Sigmoid colon (tissue), 7 donors: Measurements from ENCODE around the gene POLD2. TPM values are rescaled to one million over a fixed set of nuclear protein-coding genes. Genes with fewer than 3 reads are reported as not detected.

Experiments
- DNase-seq: peaks from one replicate; pipeline ENCODE4 v3.0.0-alpha.2; 2019
- H3K27ac ChIP-seq, 4 donors: fragments of 200-600 bp; sonication (generic); one replicate each; pipeline ENCODE4 v1.5.1; 2016 to 2019; ENCODE audit warnings: mild to moderate bottlenecking in 1 of 4
- H3K27me3 ChIP-seq, 3 donors: fragments of 200-600 bp; sonication (generic); one replicate each; pipeline ENCODE4 v1.5.1; 2019; ENCODE audit warnings: mild to moderate bottlenecking in 1 of 3
- H3K36me3 ChIP-seq, 4 donors: fragments of 200-600 bp; sonication (generic); one replicate each; pipeline ENCODE4 v1.5.1; 2016 to 2019
- H3K4me1 ChIP-seq, 4 donors: fragments of 200-600 bp; sonication (generic); one replicate each; pipeline ENCODE4 v1.5.1; 2017 to 2019
- H3K4me3 ChIP-seq, 4 donors: fragments of 200-600 bp; sonication (generic); one replicate each; pipeline ENCODE4 v1.5.1; 2017 to 2019; ENCODE audit warnings: mild to moderate bottlenecking in 2 of 4, moderate library complexity in 1 of 4
- H3K9me3 ChIP-seq, 4 donors: fragments of 200-600 bp in 3 of 4; sonication (generic) in 3 of 4; one replicate each; pipeline versions ENCODE4 v1.5.1 to v1.6.1; 2013 to 2019
- EP300 ChIP-seq, 4 donors: sonication (generic); formaldehyde crosslinking; IDR thresholded peaks; one replicate each; pipeline ENCODE4 v1.6.1; 2017; ENCODE audit warnings: antibody characterized with exemption in 4 of 4
- POLR2A ChIP-seq, 2 donors: fragments of 450-650 bp; IDR thresholded peaks; one replicate each; pipeline ENCODE4 v1.6.1; 2016; ENCODE audit warnings: antibody characterized with exemption in 2 of 2, mild to moderate bottlenecking in 2 of 2, moderate library complexity in 2 of 2
- POLR2AphosphoS5 ChIP-seq, 4 donors: sonication (generic); formaldehyde crosslinking; IDR thresholded peaks; one replicate each; pipeline ENCODE4 v1.6.1; 2017; ENCODE audit warnings: antibody characterized with exemption in 4 of 4
- WGBS, 2 donors: extraction: QIAGEN DNeasy Blood & Tissue Kit; methylation state at CpG; one replicate each; pipeline ENCODE4 v1.1.7; 2013; 5-methylcytosine and 5-hydroxymethylcytosine counted together
- intact Hi-C: fragments of 100-400 bp; cut with DNase I; formaldehyde crosslinking; loops from one replicate; pipeline ENCODE4 v1.15.1; 2023
- polyA plus RNA-seq, 3 donors: library from polyadenylated mRNA; stranded (reverse); fragments of 200-250 nt; gene quantifications; one replicate each; pipeline ENCODE4 v1.2.3, GENCODE V29; 2013
- total RNA-seq, 4 donors: library from RNA; depleted of rRNA; stranded (reverse); fragments of >200 nt; gene quantifications; one replicate each; pipeline ENCODE4 v1.1.0, GENCODE V29; 2016
- TF ChIP-seq, protein P1 (sequence below), 4 experiments: fragments of 450-650 bp in 3 of 4; fragments of 200-600 bp in 1 of 4; IDR thresholded peaks; one replicate each; pipeline ENCODE4 v1.5.1; 2016 to 2019; ENCODE audit warnings: antibody characterized with exemption in 4 of 4, mild to moderate bottlenecking in 3 of 4, moderate library complexity in 2 of 4
- donor health status: healthy with polysubstance abuse.
- donor health status: Bipolar disorder and iron deficiency.
- donor health status: healthy.

POLD2 gene
- total and polyA plus RNA-seq, 7 donors, result 20.3 to 91.2 (median 35.4) TPM

DNA sequence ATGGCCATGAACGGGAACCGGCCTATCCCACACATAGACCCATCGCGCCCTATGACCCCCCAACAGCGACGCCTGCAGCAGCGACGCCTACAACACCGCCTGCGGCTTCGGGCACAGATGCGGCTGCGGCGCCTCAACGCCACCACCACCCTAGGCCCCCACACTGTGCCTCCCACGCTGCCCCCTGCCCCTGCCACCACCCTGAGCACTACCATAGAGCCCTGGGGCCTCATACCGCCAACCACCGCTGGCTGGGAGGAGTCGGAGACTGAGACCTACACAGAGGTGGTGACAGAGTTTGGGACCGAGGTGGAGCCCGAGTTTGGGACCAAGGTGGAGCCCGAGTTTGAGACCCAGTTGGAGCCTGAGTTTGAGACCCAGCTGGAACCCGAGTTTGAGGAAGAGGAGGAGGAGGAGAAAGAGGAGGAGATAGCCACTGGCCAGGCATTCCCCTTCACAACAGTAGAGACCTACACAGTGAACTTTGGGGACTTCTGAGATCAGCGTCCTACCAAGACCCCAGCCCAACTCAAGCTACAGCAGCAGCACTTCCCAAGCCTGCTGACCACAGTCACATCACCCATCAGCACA is 9.5 kb downstream of the POLD2 start:
- WGBS, 2 donors, result 94% methylated on average over 24 of the region's 24 CpGs
- H3K9me3 ChIP-seq, result no peaks in the 10 kb centered on the region
- no peak overlapping the region for H3K27ac ChIP-seq
- peaks cover 5 to 88% (median 10%) of the 10 kb centered on the region in 4 donors for H3K36me3 ChIP-seq
- H3K4me3 ChIP-seq, result no peak overlapping the region
- DNase-seq, result no peak
- peaks cover 0 to 15% (median 3%) of the 10 kb centered on the region in 3 donors for H3K27me3 ChIP-seq
- H3K4me1 ChIP-seq, result no peaks in the 10 kb centered on the region
- intact Hi-C loops, result no loop called here
- no peak for TF ChIP-seq POLR2A (IDR thresholded peaks at IDR 0.05)
- TF ChIP-seq, protein P1, sequence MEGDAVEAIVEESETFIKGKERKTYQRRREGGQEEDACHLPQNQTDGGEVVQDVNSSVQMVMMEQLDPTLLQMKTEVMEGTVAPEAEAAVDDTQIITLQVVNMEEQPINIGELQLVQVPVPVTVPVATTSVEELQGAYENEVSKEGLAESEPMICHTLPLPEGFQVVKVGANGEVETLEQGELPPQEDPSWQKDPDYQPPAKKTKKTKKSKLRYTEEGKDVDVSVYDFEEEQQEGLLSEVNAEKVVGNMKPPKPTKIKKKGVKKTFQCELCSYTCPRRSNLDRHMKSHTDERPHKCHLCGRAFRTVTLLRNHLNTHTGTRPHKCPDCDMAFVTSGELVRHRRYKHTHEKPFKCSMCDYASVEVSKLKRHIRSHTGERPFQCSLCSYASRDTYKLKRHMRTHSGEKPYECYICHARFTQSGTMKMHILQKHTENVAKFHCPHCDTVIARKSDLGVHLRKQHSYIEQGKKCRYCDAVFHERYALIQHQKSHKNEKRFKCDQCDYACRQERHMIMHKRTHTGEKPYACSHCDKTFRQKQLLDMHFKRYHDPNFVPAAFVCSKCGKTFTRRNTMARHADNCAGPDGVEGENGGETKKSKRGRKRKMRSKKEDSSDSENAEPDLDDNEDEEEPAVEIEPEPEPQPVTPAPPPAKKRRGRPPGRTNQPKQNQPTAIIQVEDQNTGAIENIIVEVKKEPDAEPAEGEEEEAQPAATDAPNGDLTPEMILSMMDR (IDR thresholded peaks at IDR 0.05), result no peak
- TF ChIP-seq EP300 (IDR thresholded peaks at IDR 0.05), result no peak
- TF ChIP-seq POLR2AphosphoS5 (IDR thresholded peaks at IDR 0.05), result no peak

DNA sequence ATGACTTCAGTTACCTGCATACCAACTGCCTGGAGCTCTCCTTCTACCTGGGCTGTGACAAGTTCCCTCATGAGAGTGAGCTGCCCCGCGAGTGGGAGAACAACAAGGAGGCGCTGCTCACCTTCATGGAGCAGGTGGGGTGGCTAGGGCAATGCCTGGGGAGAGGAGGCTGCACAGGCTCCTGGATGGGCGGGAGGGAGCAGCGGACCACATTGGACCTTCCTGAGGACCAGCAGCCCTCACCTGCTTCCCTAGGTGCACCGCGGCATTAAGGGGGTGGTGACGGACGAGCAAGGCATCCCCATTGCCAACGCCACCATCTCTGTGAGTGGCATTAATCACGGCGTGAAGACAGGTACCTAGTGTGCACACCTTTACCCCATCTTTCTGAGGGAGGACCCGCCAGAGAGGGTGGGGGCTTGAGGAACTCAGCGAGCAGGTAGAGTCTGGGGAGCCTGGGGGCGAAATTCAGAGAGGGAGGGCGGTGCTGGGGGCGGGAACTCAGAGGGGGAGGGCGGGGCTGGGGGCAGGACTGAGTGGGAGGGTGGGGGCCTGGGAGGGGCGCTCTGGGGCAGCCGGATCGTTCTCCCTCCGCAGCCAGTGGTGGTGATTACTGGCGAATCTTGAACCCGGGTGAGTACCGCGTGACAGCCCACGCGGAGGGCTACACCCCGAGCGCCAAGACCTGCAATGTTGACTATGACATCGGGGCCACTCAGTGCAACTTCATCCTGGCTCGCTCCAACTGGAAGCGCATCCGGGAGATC is 10.2 kb downstream of the POLD2 start:
- intact Hi-C loops, result no loop called here
- Histone ChIP-seq H3K27me3 (peaks cover 0 to 22% (median 3%) of the 10 kb centered on the region in 3 donors), H3K27ac (no peak overlapping the region), H3K4me1 (no peaks in the 10 kb centered on the region), H3K9me3 (no peaks in the 10 kb centered on the region), H3K4me3 (no peak overlapping the region), H3K36me3 (peaks cover 5 to 86% (median 10%) of the 10 kb centered on the region in 4 donors)
- TF ChIP-seq POLR2AphosphoS5 (IDR thresholded peaks at IDR 0.05), result no peak
- TF ChIP-seq, protein P1 (IDR thresholded peaks at IDR 0.05), result no peak
- no peak for TF ChIP-seq EP300 (IDR thresholded peaks at IDR 0.05)
- TF ChIP-seq POLR2A (IDR thresholded peaks at IDR 0.05), result no peak
- no peak for DNase-seq
- 76 to 90% methylated on average over 34 of the region's 34 CpGs for WGBS, 2 donors

DNA sequence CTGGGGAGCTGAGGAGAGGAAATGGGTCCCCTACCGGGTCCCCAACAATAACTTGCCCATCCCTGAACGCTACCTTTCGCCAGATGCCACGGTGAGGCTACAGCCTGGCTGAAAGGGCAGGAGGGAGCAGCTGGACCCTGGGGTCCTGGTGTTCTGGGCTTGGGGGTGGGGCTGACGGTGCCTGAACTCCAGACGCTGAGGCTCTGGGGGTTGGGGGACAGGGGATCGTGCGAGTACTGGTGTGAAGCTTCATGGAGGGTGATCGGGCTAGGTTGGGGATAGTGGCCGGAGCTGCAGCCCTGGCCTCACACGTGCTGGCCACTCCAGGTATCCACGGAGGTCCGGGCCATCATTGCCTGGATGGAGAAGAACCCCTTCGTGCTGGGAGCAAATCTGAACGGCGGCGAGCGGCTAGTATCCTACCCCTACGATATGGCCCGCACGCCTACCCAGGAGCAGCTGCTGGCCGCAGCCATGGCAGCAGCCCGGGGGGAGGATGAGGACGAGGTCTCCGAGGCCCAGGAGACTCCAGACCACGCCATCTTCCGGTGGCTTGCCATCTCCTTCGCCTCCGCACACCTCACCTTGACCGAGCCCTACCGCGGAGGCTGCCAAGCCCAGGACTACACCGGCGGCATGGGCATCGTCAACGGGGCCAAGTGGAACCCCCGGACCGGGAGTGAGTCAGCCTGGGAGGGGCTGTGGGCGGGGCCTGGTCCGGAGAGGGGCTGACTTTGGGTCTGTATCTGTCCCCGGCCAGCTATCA is 10.9 kb downstream of the POLD2 start:
- intact Hi-C loops, result no loop called here
- H3K36me3 ChIP-seq, result peaks cover 5 to 79% (median 9%) of the 10 kb centered on the region in 4 donors
- peaks cover 0 to 30% (median 3%) of the 10 kb centered on the region in 3 donors for H3K27me3 ChIP-seq
- DNase-seq, result peak; percentile 71
- no peak overlapping the region for H3K4me3 ChIP-seq
- H3K9me3 ChIP-seq, result no peaks in the 10 kb centered on the region
- H3K27ac ChIP-seq, result no peak overlapping the region
- 47 to 79% methylated on average over 41 of the region's 41 CpGs for WGBS, 2 donors
- H3K4me1 ChIP-seq, result peaks cover 0 to 1% (median 0%) of the 10 kb centered on the region in 4 donors
- no peak for TF ChIP-seq EP300 (IDR thresholded peaks at IDR 0.05)
- TF ChIP-seq, protein P1 (IDR thresholded peaks at IDR 0.05), result no peak
- TF ChIP-seq POLR2AphosphoS5 (IDR thresholded peaks at IDR 0.05), result no peak
- no peak for TF ChIP-seq POLR2A (IDR thresholded peaks at IDR 0.05)

DNA sequence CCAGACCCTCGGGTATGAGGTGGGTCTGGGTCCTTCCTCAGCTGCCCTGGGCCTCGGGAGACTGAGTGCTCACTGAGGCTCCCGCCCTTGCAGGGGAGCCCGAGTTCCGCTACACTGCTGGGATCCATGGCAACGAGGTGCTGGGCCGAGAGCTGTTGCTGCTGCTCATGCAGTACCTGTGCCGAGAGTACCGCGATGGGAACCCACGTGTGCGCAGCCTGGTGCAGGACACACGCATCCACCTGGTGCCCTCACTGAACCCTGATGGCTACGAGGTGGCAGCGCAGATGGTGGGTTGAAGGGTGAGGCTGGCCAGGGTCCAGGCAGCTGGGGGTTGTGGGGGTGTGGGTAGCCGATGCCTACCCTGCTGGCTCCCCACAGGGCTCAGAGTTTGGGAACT is 11.6 kb downstream of the POLD2 start:
- H3K27me3 ChIP-seq, result peaks cover 0 to 35% (median 3%) of the 10 kb centered on the region in 3 donors
- H3K4me1 ChIP-seq, result peaks cover 0 to 6% (median 0%) of the 10 kb centered on the region in 4 donors
- no peak for DNase-seq
- TF ChIP-seq, protein P1 (IDR thresholded peaks at IDR 0.05), result no peak
- TF ChIP-seq POLR2A (IDR thresholded peaks at IDR 0.05) (no peak), POLR2AphosphoS5 (IDR thresholded peaks at IDR 0.05) (no peak), EP300 (IDR thresholded peaks at IDR 0.05) (no peak)
- WGBS, 2 donors, result 51 to 85% methylated on average over 16 of the region's 16 CpGs
- no peak overlapping the region for H3K4me3 ChIP-seq
- intact Hi-C loops, result no loop called here
- no peaks in the 10 kb centered on the region for H3K9me3 ChIP-seq
- H3K36me3 ChIP-seq, result peaks cover 3 to 79% (median 7%) of the 10 kb centered on the region in 4 donors
- H3K27ac ChIP-seq, result no peak overlapping the region
